Activated CD8-positive, alpha-beta memory T cell treated with anti-CD3 and anti-CD28 coated beads for 48 hours (primary cell): ENCODE data around the gene OR11L1.
A peak's percentile ranks its signal among the peaks of the same experiment; 100 is the strongest.

Experiments
- DNase-seq, 3 experiments: peaks; one replicate each; pipeline ENCODE4 v3.0.0-alpha.2; 2020; ENCODE audit warnings: low read depth in 2 of 3, low spot score in 2 of 3

The OR11L1 gene

GRCh38 chr1:247841796-247842195 lies at the start of gene OR11L1:
Gene OR11L1, minus strand, starts transcription at chr1:247841896. Its CDS starts 0 bp downstream, at chr1:247841896.
- no peak for DNase-seq

GRCh38 chr1:247884797-247885413 lies 43.2 kb upstream of the OR11L1 start:
- DNase-seq, result no peak

GRCh38 chr1:247883346-247883745 lies 41.6 kb upstream of the OR11L1 start:
- DNase-seq, result no peak

- DNase-seq, result no peak
Observed at GRCh38 chr1:247865416-247865815, 23.7 kb upstream of the OR11L1 start.

- no peak for DNase-seq
Observed at GRCh38 chr1:247864644-247865043, 22.9 kb upstream of the OR11L1 start.

- no peak for DNase-seq
Observed at GRCh38 chr1:247862756-247863155, 21.1 kb upstream of the OR11L1 start.

GRCh38 chr1:247857985-247858619 lies 16.4 kb upstream of the OR11L1 start:
- DNase-seq, result no peak

GRCh38 chr1:247857069-247857984 lies 15.6 kb upstream of the OR11L1 start, which contains the start of gene TRIM58:
Gene TRIM58, plus strand, starts transcription at chr1:247857187. Its CDS starts 60 bp downstream, at chr1:247857247.
- DNase-seq, result peak in 2 of 3 experiments; percentile 3 to 6

- no peak for DNase-seq
Observed at GRCh38 chr1:247855911-247856310, 14.2 kb upstream of the OR11L1 start.

- DNase-seq, result no peak
Observed at GRCh38 chr1:247854899-247855545, 13.3 kb upstream of the OR11L1 start.

- no peak for DNase-seq
Observed at GRCh38 chr1:247849616-247850015, 7.9 kb upstream of the OR11L1 start.

- DNase-seq, result no peak
Observed at GRCh38 chr1:247848346-247848745, 6.7 kb upstream of the OR11L1 start.

GRCh38 chr1:247845693-247846017 lies 4.0 kb upstream of the OR11L1 start:
- DNase-seq, result no peak

- DNase-seq, result no peak
Observed at GRCh38 chr1:247845011-247845692, 3.5 kb upstream of the OR11L1 start.

- DNase-seq, result no peak
Observed at GRCh38 chr1:247843411-247843810, 1.7 kb upstream of the OR11L1 start.

GRCh38 chr1:247840818-247841217 lies 878 bp downstream of the OR11L1 start:
- no peak for DNase-seq

- DNase-seq, result no peak
Observed at GRCh38 chr1:247833601-247834000, 8.1 kb downstream of the OR11L1 start.

- DNase-seq, result no peak
Observed at GRCh38 chr1:247829656-247830055, 12.0 kb downstream of the OR11L1 start.

- no peak for DNase-seq
Observed at GRCh38 chr1:247825362-247825761, 16.3 kb downstream of the OR11L1 start.

GRCh38 chr1:247824023-247824422 lies 17.7 kb downstream of the OR11L1 start, which contains the start of gene OR14A16:
Gene OR14A16, minus strand, starts transcription at chr1:247824119. Its CDS starts 8,390 bp downstream, at chr1:247815729.
- DNase-seq, result no peak

- DNase-seq, result no peak
Observed at GRCh38 chr1:247822060-247822459, 19.6 kb downstream of the OR11L1 start.
